Naive thymus-derived CD4-positive, alpha-beta T cell (primary cell): ENCODE measurements around the gene AKTIP. TPM values are rescaled to one million over a fixed set of nuclear protein-coding genes. Genes with fewer than 3 reads are reported as not detected.

Experiments used
- ATAC-seq: fragments of 150-1000 bp; cut with Tn5 transposase; 2 replicates; pipeline ENCODE4 v1.10.0; 2021; ENCODE audit warnings: mild to moderate bottlenecking, moderate library complexity
- CTCF ChIA-PET: fragments of 350-600 bp; sonication (Branson Sonifier 250); formaldehyde crosslinking; loops from one replicate; lab custom pipeline; 2021; ENCODE audit warnings: antibody characterized with exemption; lab: Charles Lee
- POLR2A ChIA-PET: fragments of 350-600 bp; sonication (Branson Sonifier 250); formaldehyde crosslinking; loops from one replicate; lab custom pipeline; 2021; ENCODE audit warnings: antibody characterized with exemption, inconsistent platforms; lab: Charles Lee
- DNase-seq, 9 donors: peaks; one replicate each; pipeline versions ENCODE4 v3.0.0 to v3.0.0-alpha.2; 2020 to 2022; ENCODE audit warnings: mixed read lengths in 1 of 9
- H3K27ac ChIP-seq: one replicate; pipeline ENCODE4 v1.7.0; 2013; ENCODE audit warnings: mild to moderate bottlenecking, low read depth, low read length, moderate library complexity
- H3K27me3 ChIP-seq, 2 donors: one replicate each; pipeline ENCODE4 v1.7.0; 2013; ENCODE audit warnings: low read length in 2 of 2, mild to moderate bottlenecking in 2 of 2, moderate library complexity in 2 of 2; ENCODE audit not compliant: control insufficient read depth in 2 of 2, insufficient read depth in 2 of 2
- H3K36me3 ChIP-seq, 3 experiments: 1 replicate in 2 of 3; 2 replicates in 1 of 3; pipeline ENCODE4 v1.7.0; 2013; ENCODE audit warnings: low read length in 3 of 3, mild to moderate bottlenecking in 3 of 3, moderate library complexity in 1 of 3; ENCODE audit not compliant: insufficient read depth in 3 of 3, control insufficient read depth in 2 of 3
- H3K4me1 ChIP-seq, 2 donors: one replicate each; pipeline ENCODE4 v1.7.0; 2013; ENCODE audit warnings: low read length in 2 of 2, mild to moderate bottlenecking in 2 of 2, moderate library complexity in 1 of 2; ENCODE audit not compliant: control insufficient read depth in 2 of 2, insufficient read depth in 2 of 2
- H3K4me3 ChIP-seq: 2 replicates; pipeline ENCODE4 v1.7.0; 2013; ENCODE audit warnings: mild to moderate bottlenecking, low read length
- H3K9me3 ChIP-seq, 3 experiments: 1 replicate in 2 of 3; 2 replicates in 1 of 3; pipeline ENCODE4 v1.7.0; 2013; ENCODE audit warnings: low read length in 3 of 3; ENCODE audit not compliant: control insufficient read depth in 2 of 3
- H3K27ac Mint-ChIP-seq, 9 donors: one replicate each; pipeline ENCODE4 v1.8.0; 2020 to 2022; ENCODE audit warnings: mixed read lengths in 9 of 9, mild to moderate bottlenecking in 8 of 9, moderate library complexity in 5 of 9, inconsistent platforms in 2 of 9
- H3K27me3 Mint-ChIP-seq, 5 donors: one replicate each; pipeline ENCODE4 v1.8.0; 2021 to 2022; ENCODE audit warnings: mixed read lengths in 5 of 5, mild to moderate bottlenecking in 1 of 5
- H3K36me3 Mint-ChIP-seq, 5 donors: one replicate each; pipeline ENCODE4 v1.8.0; 2020 to 2022; ENCODE audit warnings: mixed read lengths in 5 of 5, mild to moderate bottlenecking in 3 of 5, inconsistent platforms in 1 of 5
- H3K4me1 Mint-ChIP-seq, 7 donors: one replicate each; pipeline ENCODE4 v1.8.0; 2020 to 2022; ENCODE audit warnings: mixed read lengths in 7 of 7, mild to moderate bottlenecking in 3 of 7, inconsistent platforms in 1 of 7
- H3K4me3 Mint-ChIP-seq, 10 donors: one replicate each; pipeline ENCODE4 v1.8.0; 2020 to 2022; ENCODE audit warnings: mild to moderate bottlenecking in 10 of 10, mixed read lengths in 10 of 10, moderate library complexity in 6 of 10, inconsistent platforms in 2 of 10
- H3K9me3 Mint-ChIP-seq, 11 donors: one replicate each; pipeline ENCODE4 v1.8.0; 2020 to 2022; ENCODE audit warnings: mixed read lengths in 11 of 11, mild to moderate bottlenecking in 4 of 11, inconsistent platforms in 1 of 11, moderate library complexity in 1 of 11
- intact Hi-C, 2 donors: fragments of 100-400 bp; cut with micrococcal nuclease; formaldehyde crosslinking; loops; one replicate each; pipeline ENCODE4 v1.15.1; 2023
- polyA plus RNA-seq, 2 donors: library from polyadenylated mRNA; unstranded; fragments of 300-500 nt; fragmentation: Illumina TruSeq; gene quantifications; one replicate each; pipeline ENCODE4 v1.2.3, GENCODE V29; 2021
- total RNA-seq, 6 experiments: library from RNA in 5 of 6; stranded (reverse) in 5 of 6; gene quantifications; 1 replicate in 5 of 6; 2 replicates in 1 of 6; pipeline ENCODE4 v1.2.3 and lab custom pipeline; 2021 to 2026

The AKTIP gene
- total and polyA plus RNA-seq, 7 experiments from 2014 or later: 42.9 to 130 (median 102) TPM

- DNase-seq (no peak), ATAC-seq (no peak)
- Histone ChIP-seq H3K27ac (peak overlapping the region; percentile 65), H3K4me1 (peaks cover 70 to 76% of the 10 kb centered on the region in 2 donors), H3K27me3 (no peaks in the 10 kb centered on the region), H3K9me3 (no peaks in the 10 kb centered on the region), H3K36me3 (peaks cover 11 to 32% (median 29%) of the 10 kb centered on the region in 3 experiments), H3K4me3 (peak overlapping the region; percentile 8)
- peak overlapping the region; percentile 64 to 93 (median 87) for H3K4me3 Mint-ChIP-seq
- peaks cover 0 to 2% (median 0%) of the 10 kb centered on the region in 5 donors for H3K27me3 Mint-ChIP-seq
- H3K4me1 Mint-ChIP-seq: peaks cover 59 to 100% (median 88%) of the 10 kb centered on the region in 7 donors
- H3K27ac Mint-ChIP-seq: peak overlapping the region; percentile 88 to 99 (median 96)
- ChIA-PET POLR2A (interaction anchor here (0.7 to 18.1 kb wide), 10 partner anchors 12 to 90 kb away, joined by 3 to 517 read pairs (median 14); partner anchors contain the start of genes AKTIP and RBL2), CTCF (interaction anchor here (0.7 to 3.8 kb wide), 3 partner anchors 8 to 24 kb away, joined by 3 to 41 read pairs (median 3); partner anchors contain the start of gene RBL2)
- peaks cover 0 to 3% (median 0%) of the 10 kb centered on the region in 11 donors for H3K9me3 Mint-ChIP-seq
- intact Hi-C loops: loop anchor here (1.0 to 5.0 kb wide), 2 partner anchors 12 to 244 kb away; partner anchors contain the start of genes FTO (in 1 of the 2) and RPGRIP1L (in 1 of the 2)
- H3K36me3 Mint-ChIP-seq: peaks cover 6 to 74% (median 71%) of the 10 kb centered on the region in 5 donors
These were observed 44.4 kb downstream of the AKTIP start for GRCh38 chr16:53458635-53459034.

DNA sequence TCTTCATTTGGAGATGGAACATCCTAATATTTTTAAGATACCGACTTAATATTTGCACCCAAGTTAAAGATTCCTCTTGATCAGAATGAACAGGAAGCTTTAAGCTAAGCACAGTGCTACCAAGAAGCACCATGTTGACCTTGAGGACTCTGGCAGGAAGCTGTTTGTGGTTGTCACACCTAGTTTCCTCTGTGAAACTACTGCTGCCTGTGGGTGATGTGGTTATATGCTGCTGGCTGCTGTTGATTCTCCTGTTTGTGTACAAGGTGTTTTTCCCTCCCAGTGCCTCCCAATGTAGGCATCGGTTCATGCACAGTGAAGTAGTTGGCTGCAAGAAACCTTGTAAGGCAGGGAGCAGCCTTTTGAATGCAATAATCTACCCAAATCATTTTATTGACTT lies 45.3 kb downstream of the AKTIP start:
- intact Hi-C loops: loop anchor here (1.0 to 5.0 kb wide), 11 partner anchors 8 to 327 kb away; partner anchors contain the start of genes AKTIP (in 2 of the 2), FTO (in 1 of the 2) and RPGRIP1L (in 1 of the 2)
- peaks cover 6 to 71% (median 64%) of the 10 kb centered on the region in 5 donors for H3K36me3 Mint-ChIP-seq
- ATAC-seq: peak; percentile 91
- Histone ChIP-seq H3K27ac (peak overlapping the region; percentile 65), H3K4me1 (peaks cover 79 to 81% of the 10 kb centered on the region in 2 donors), H3K27me3 (no peaks in the 10 kb centered on the region), H3K9me3 (no peaks in the 10 kb centered on the region), H3K4me3 (peak overlapping the region; percentile 38), H3K36me3 (peaks cover 11 to 32% (median 26%) of the 10 kb centered on the region in 3 experiments)
- H3K27ac Mint-ChIP-seq: peak overlapping the region; percentile 88 to 99 (median 96)
- ChIA-PET POLR2A (interaction anchor here (0.6 to 18.1 kb wide), 22 partner anchors 11 to 141 kb away, joined by 3 to 517 read pairs (median 6); partner anchors contain the start of genes AKTIP and RBL2), CTCF (interaction anchor here (1.2 to 3.8 kb wide), 2 partner anchors 21 to 33 kb away, joined by 3 to 41 read pairs; partner anchors contain the start of gene RBL2)
- H3K4me3 Mint-ChIP-seq: peak overlapping the region; percentile 80 to 93 (median 88)
- H3K27me3 Mint-ChIP-seq: peaks cover 0 to 2% (median 0%) of the 10 kb centered on the region in 5 donors
- peaks cover 0 to 3% (median 0%) of the 10 kb centered on the region in 11 donors for H3K9me3 Mint-ChIP-seq
- peaks cover 57 to 100% (median 89%) of the 10 kb centered on the region in 7 donors for H3K4me1 Mint-ChIP-seq
- peak; percentile 13 to 94 (median 89) for DNase-seq

DNA sequence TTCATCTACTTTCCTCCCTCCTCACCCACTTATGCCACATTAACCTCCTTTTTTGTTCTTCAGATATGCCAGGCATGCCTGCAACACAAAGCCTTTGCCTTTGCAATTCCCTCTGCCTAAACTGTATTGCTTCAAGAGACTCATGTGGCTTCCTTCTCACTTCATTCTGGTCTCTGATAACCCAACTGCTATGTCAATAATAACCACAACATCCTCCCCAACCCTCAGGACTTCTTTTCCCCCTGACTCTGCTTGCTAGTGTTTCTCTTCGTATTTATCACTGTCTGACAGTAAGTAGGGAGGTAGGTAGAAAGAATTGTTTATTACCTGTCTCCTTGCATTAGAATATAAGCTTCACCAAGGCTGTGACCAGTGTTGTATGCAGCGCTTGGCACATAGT lies 46.4 kb downstream of the AKTIP start:
- ChIA-PET CTCF (interaction anchor here (1.0 to 3.8 kb wide), 4 partner anchors 9 to 32 kb away, joined by 3 to 41 read pairs (median 4); partner anchors contain the start of gene RBL2), POLR2A (interaction anchor here (0.8 to 18.1 kb wide), 17 partner anchors 8 to 83 kb away, joined by 3 to 517 read pairs (median 7); partner anchors contain the start of genes AKTIP and RBL2)
- Histone ChIP-seq H3K36me3 (peaks cover 9 to 27% (median 18%) of the 10 kb centered on the region in 3 experiments), H3K4me1 (peaks cover 75 to 84% of the 10 kb centered on the region in 2 donors), H3K9me3 (no peaks in the 10 kb centered on the region), H3K4me3 (peak overlapping the region; percentile 38), H3K27ac (peak overlapping the region; percentile 65), H3K27me3 (no peaks in the 10 kb centered on the region)
- H3K4me1 Mint-ChIP-seq: peaks cover 55 to 100% (median 88%) of the 10 kb centered on the region in 7 donors
- H3K36me3 Mint-ChIP-seq: peaks cover 6 to 72% (median 56%) of the 10 kb centered on the region in 5 donors
- DNase-seq: peak in 7 of 9 donors; percentile 74 to 93 (median 88)
- H3K4me3 Mint-ChIP-seq: peak overlapping the region; percentile 80 to 93 (median 88)
- ATAC-seq: peak; percentile 81
- intact Hi-C loops: loop anchor here (1.0 to 5.0 kb wide), 10 partner anchors 9 to 326 kb away; partner anchors contain the start of genes AKTIP (in 2 of the 2), FTO (in 1 of the 2) and RPGRIP1L (in 1 of the 2)
- H3K27ac Mint-ChIP-seq: peak overlapping the region; percentile 88 to 99 (median 96)
- peaks cover 0 to 2% (median 0%) of the 10 kb centered on the region in 5 donors for H3K27me3 Mint-ChIP-seq
- H3K9me3 Mint-ChIP-seq: peaks cover 0 to 3% (median 0%) of the 10 kb centered on the region in 11 donors

DNA sequence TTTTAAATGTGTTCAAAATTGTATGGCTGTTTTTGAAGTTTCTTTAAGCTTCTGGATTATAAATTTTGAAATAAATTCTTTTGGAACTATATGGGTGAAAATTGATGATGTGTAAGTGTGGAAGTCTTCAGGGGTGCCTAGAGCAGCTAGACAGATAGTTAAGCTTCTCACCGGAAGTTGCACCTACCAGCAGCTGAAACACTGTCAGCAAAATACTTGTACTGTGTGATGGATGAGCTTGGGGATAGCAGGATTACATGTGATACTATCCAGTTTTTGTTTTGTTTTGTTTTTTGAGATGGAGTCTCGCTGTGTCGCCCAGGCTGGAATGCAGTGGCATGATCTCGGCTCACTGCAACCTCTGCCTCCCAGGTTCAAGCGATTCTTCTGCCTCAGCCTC lies 49.1 kb downstream of the AKTIP start:
- Histone ChIP-seq H3K9me3 (no peaks in the 10 kb centered on the region), H3K27ac (peak overlapping the region; percentile 65), H3K4me1 (peaks cover 59 to 79% of the 10 kb centered on the region in 2 donors), H3K36me3 (peaks cover 3 to 14% (median 5%) of the 10 kb centered on the region in 3 experiments), H3K4me3 (no peak overlapping the region), H3K27me3 (no peaks in the 10 kb centered on the region)
- intact Hi-C loops: loop anchor here in 1 of 2 donors (1.0 kb wide), 1 partner anchor 8 kb away; no protein-coding TSS in a partner anchor
- ChIA-PET CTCF (interaction anchor here (1.1 to 1.4 kb wide), 2 partner anchors 14 to 16 kb away, joined by 3 read pairs; no protein-coding TSS in a partner anchor), POLR2A (interaction anchor here (0.7 to 18.1 kb wide), 13 partner anchors 9 to 50 kb away, joined by 3 to 517 read pairs (median 4); partner anchors contain the start of genes AKTIP and RBL2)
- DNase-seq: peak in 4 of 9 donors; percentile 26 to 35 (median 28)
- Mint-ChIP-seq H3K4me1 (peaks cover 48 to 99% (median 81%) of the 10 kb centered on the region in 7 donors), H3K27ac (peak overlapping the region in 8 of 9 donors; percentile 82 to 96 (median 94)), H3K27me3 (peaks cover 0 to 2% (median 0%) of the 10 kb centered on the region in 5 donors), H3K4me3 (peak overlapping the region; percentile 60 to 93 (median 70)), H3K36me3 (peaks cover 0 to 61% (median 41%) of the 10 kb centered on the region in 5 donors), H3K9me3 (peaks cover 0 to 3% (median 0%) of the 10 kb centered on the region in 11 donors)
- ATAC-seq: no peak

- ChIA-PET POLR2A (interaction anchor here (0.5 to 18.1 kb wide), 10 partner anchors 11 to 202 kb away, joined by 3 to 517 read pairs (median 6); partner anchors contain the start of genes AKTIP and RBL2), CTCF (interaction anchor here (0.9 to 2.3 kb wide), 3 partner anchors 9 to 14 kb away, joined by 3 to 16 read pairs (median 3); no protein-coding TSS in a partner anchor)
- Histone ChIP-seq H3K9me3 (no peaks in the 10 kb centered on the region), H3K4me3 (peak overlapping the region; percentile 43), H3K27ac (peak overlapping the region; percentile 64), H3K4me1 (peaks cover 48 to 49% of the 10 kb centered on the region in 2 donors), H3K36me3 (peaks cover 0 to 9% (median 7%) of the 10 kb centered on the region in 3 experiments), H3K27me3 (no peaks in the 10 kb centered on the region)
- intact Hi-C loops: loop anchor here in 1 of 2 donors (1.0 kb wide), 1 partner anchor 9 kb away; no protein-coding TSS in a partner anchor
- ATAC-seq (peak; percentile 46), DNase-seq (peak in 3 of 9 donors; percentile 13 to 16 (median 15))
- peaks cover 31 to 92% (median 79%) of the 10 kb centered on the region in 7 donors for H3K4me1 Mint-ChIP-seq
- H3K27me3 Mint-ChIP-seq: no peaks in the 10 kb centered on the region
- peak overlapping the region; percentile 12 to 93 (median 80) for H3K4me3 Mint-ChIP-seq
- H3K27ac Mint-ChIP-seq: peak overlapping the region; percentile 50 to 95 (median 86)
- no peaks in the 10 kb centered on the region for H3K9me3 Mint-ChIP-seq
- peaks cover 4 to 55% (median 43%) of the 10 kb centered on the region in 5 donors for H3K36me3 Mint-ChIP-seq
These were observed 53.0 kb downstream of the AKTIP start for GRCh38 chr16:53449816-53450517.
